SK-N-SH (cell line): Measurements from ENCODE around the gene SOX9. TPM values are rescaled to one million over a fixed set of nuclear protein-coding genes. Genes with fewer than 3 reads are reported as not detected.

Experiments used
- CTCF ChIA-PET: fragments of 300-600, 350-600 bp; formaldehyde crosslinking; extraction: SDS; loops from one replicate; lab custom pipeline; 2021; lab: Yijun Ruan, JAX
- POLR2A ChIA-PET: fragments of 350-600 bp; sonication (Branson Sonifier 250); formaldehyde crosslinking; extraction: SDS; loops from one replicate; lab custom pipeline; 2020; ENCODE audit warnings: antibody characterized with exemption, inconsistent platforms; lab: Yijun Ruan, JAX
- DNase-seq: peaks from one replicate; pipeline ENCODE4 v3.0.0; 2012
- H2AFZ ChIP-seq: fragments of 200-600 bp; sonication (generic); 2 replicates; pipeline ENCODE4 v1.8.1; 2016; ENCODE audit warnings: antibody characterized with exemption, mild to moderate bottlenecking, low read depth
- H3F3A ChIP-seq: fragments of 200-600 bp; sonication (generic); replicated peaks from 2 replicates; pipeline ENCODE3; 2016; ENCODE audit warnings: antibody characterized with exemption, mild to moderate bottlenecking; ENCODE audit not compliant: insufficient read depth
- H3K27ac ChIP-seq, 2 experiments: fragments of 200-500 bp in 1 of 2; fragments of 200-600 bp in 1 of 2; sonication (Bioruptor generic) in 1 of 2; sonication (generic), shearing (Covaris generic) in 1 of 2; 2 replicates each; pipeline versions ENCODE4 v1.5.1 to v1.6.1; 2014 to 2016; ENCODE audit warnings: low read depth in 2 of 2, inconsistent platforms in 1 of 2, low read length in 1 of 2, mild to moderate bottlenecking in 1 of 2, mixed read lengths in 1 of 2
- H3K27me3 ChIP-seq: fragments of 200-600 bp; sonication (generic), shearing (Covaris generic); 2 replicates; pipeline ENCODE4 v1.6.1; 2016; ENCODE audit warnings: mixed run types; ENCODE audit not compliant: insufficient read depth
- H3K36me3 ChIP-seq, 2 experiments: fragments of 200-500 bp in 1 of 2; fragments of 200-600 bp in 1 of 2; sonication (Bioruptor generic) in 1 of 2; sonication (generic) in 1 of 2; replicated peaks in 1 of 2; 2 replicates each; pipeline versions ENCODE3 to v1.5.1; 2014 to 2016; ENCODE audit warnings: low read length in 1 of 2, mild to moderate bottlenecking in 1 of 2; ENCODE audit not compliant: insufficient read depth in 2 of 2, control insufficient read depth in 1 of 2
- H3K4me1 ChIP-seq, 2 experiments: fragments of 200-500 bp in 1 of 2; fragments of 200-600 bp in 1 of 2; sonication (Bioruptor generic) in 1 of 2; sonication (generic), shearing (Covaris generic) in 1 of 2; 2 replicates each; pipeline versions ENCODE4 v1.5.1 to v1.6.1; 2014 to 2016; ENCODE audit warnings: low read depth in 1 of 2, low read length in 1 of 2, mixed run types in 1 of 2; ENCODE audit not compliant: insufficient read depth in 2 of 2, control insufficient read depth in 1 of 2
- H3K4me2 ChIP-seq: fragments of 200-600 bp; sonication (generic), shearing (Covaris generic); 2 replicates; pipeline ENCODE4 v1.6.1; 2017; ENCODE audit warnings: mixed run types
- H3K4me3 ChIP-seq, 2 experiments: fragments of 200-500 bp in 1 of 2; fragments of 200-600 bp in 1 of 2; sonication (Bioruptor generic) in 1 of 2; sonication (generic), shearing (Covaris generic) in 1 of 2; 2 replicates each; pipeline versions ENCODE4 v1.5.1 to v1.8.1; 2014 to 2016; ENCODE audit warnings: low read depth in 2 of 2, inconsistent platforms in 1 of 2, low read length in 1 of 2, mild to moderate bottlenecking in 1 of 2, mixed read lengths in 1 of 2, moderate library complexity in 1 of 2
- H3K79me2 ChIP-seq: fragments of 200-600 bp; sonication (generic); 2 replicates; pipeline ENCODE4 v1.8.1; 2017; ENCODE audit warnings: mild to moderate bottlenecking; ENCODE audit not compliant: insufficient read depth
- H3K9ac ChIP-seq: fragments of 200-600 bp; sonication (generic); 2 replicates; pipeline ENCODE4 v1.6.1; 2017; ENCODE audit warnings: mixed run types
- H3K9me2 ChIP-seq: fragments of 200-600 bp; sonication (generic); 2 replicates; pipeline ENCODE4 v1.6.1; 2017; ENCODE audit warnings: mixed run types
- H3K9me3 ChIP-seq: fragments of 200-600 bp; sonication (generic); 2 replicates; pipeline ENCODE4 v1.6.1; 2017; ENCODE audit warnings: mixed run types, mild to moderate bottlenecking, moderate library complexity
- H4K20me1 ChIP-seq: fragments of 200-600 bp; sonication (generic); 2 replicates; pipeline ENCODE4 v1.6.1; 2017; ENCODE audit warnings: mild to moderate bottlenecking, mixed run types; ENCODE audit not compliant: insufficient read depth
- ELF1 ChIP-seq: IDR thresholded peaks from 2 replicates; pipeline ENCODE4 v1.4.0; 2012
- FOXJ3 ChIP-seq: sonication (generic); formaldehyde crosslinking; IDR thresholded peaks from 2 replicates; pipeline ENCODE4 v1.5.1; 2020; ENCODE audit warnings: mild to moderate bottlenecking, missing genetic modification reagents
- FOXM1 ChIP-seq: IDR thresholded peaks from 2 replicates; pipeline ENCODE4 v1.4.0; 2012; ENCODE audit warnings: low read depth, mild to moderate bottlenecking
- GABPA ChIP-seq: IDR thresholded peaks from 2 replicates; pipeline ENCODE4 v1.4.0; 2012; ENCODE audit warnings: low read depth, mild to moderate bottlenecking
- MXI1 ChIP-seq: IDR thresholded peaks from 2 replicates; pipeline ENCODE4 v1.6.1; 2012; ENCODE audit warnings: mild to moderate bottlenecking, low read depth, low read length, improper control_type of control experiment
- POLR2AphosphoS5 ChIP-seq: IDR thresholded peaks from 2 replicates; pipeline ENCODE4 v1.6.1; 2012; ENCODE audit warnings: low read depth, low read length
- RAD21 ChIP-seq: IDR thresholded peaks from 2 replicates; pipeline ENCODE4 v1.6.1; 2012; ENCODE audit warnings: mild to moderate bottlenecking, low read length
- SMC3 ChIP-seq: IDR thresholded peaks from 2 replicates; pipeline ENCODE4 v1.6.1; 2012; ENCODE audit warnings: low read depth, low read length, improper control_type of control experiment
- TCF12 ChIP-seq: IDR thresholded peaks from 2 replicates; pipeline ENCODE4 v1.4.0; 2012
- TEAD4 ChIP-seq: IDR thresholded peaks from 2 replicates; pipeline ENCODE4 v1.4.0; 2012; ENCODE audit warnings: mild to moderate bottlenecking, borderline replicate concordance; ENCODE audit not compliant: insufficient read depth
- WGBS: methylation state at CpG from one replicate; pipeline ENCODE4 v1.1.6; 2017; ENCODE audit warnings: low lambda C conversion rate; 5-methylcytosine and 5-hydroxymethylcytosine counted together
- polyA plus RNA-seq, 3 experiments: library from polyadenylated mRNA; depleted of rRNA; stranded (reverse); fragments of >200 nt; gene quantifications; 2 replicates each; pipeline ENCODE4 v1.2.3, GENCODE V29; 2012
- TF ChIP-seq, protein P1 (sequence below): IDR thresholded peaks from 2 replicates; pipeline ENCODE4 v1.6.1; 2012; ENCODE audit warnings: mild to moderate bottlenecking, low read depth, low read length, moderate library complexity
- TF ChIP-seq, protein P2 (sequence below): IDR thresholded peaks from 2 replicates; pipeline ENCODE4; 2012
- TF ChIP-seq, protein P3 (sequence below): fragments of 200-600 bp; sonication (generic); IDR thresholded peaks from 2 replicates; pipeline ENCODE4 v1.6.1; 2017; ENCODE audit warnings: antibody characterized with exemption, mild to moderate bottlenecking, moderate library complexity
- TF ChIP-seq, protein P4 (sequence below): IDR thresholded peaks from 2 replicates; pipeline ENCODE4 v1.4.0; 2012; ENCODE audit warnings: low read depth
- TF ChIP-seq, protein P5 (sequence below): IDR thresholded peaks from 2 replicates; pipeline ENCODE4 v1.4.0; 2012; ENCODE audit warnings: low read depth, borderline replicate concordance

Gene SOX9
- polyA plus RNA-seq, 1 of the 3 experiments (the other 2 are of a cell fraction): 35.3 TPM

DNA sequence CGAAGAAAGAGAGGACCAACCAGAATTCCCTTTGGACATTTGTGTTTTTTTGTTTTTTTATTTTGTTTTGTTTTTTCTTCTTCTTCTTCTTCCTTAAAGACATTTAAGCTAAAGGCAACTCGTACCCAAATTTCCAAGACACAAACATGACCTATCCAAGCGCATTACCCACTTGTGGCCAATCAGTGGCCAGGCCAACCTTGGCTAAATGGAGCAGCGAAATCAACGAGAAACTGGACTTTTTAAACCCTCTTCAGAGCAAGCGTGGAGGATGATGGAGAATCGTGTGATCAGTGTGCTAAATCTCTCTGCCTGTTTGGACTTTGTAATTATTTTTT is 3.6 kb downstream of the SOX9 start:
- TF ChIP-seq, protein P1, sequence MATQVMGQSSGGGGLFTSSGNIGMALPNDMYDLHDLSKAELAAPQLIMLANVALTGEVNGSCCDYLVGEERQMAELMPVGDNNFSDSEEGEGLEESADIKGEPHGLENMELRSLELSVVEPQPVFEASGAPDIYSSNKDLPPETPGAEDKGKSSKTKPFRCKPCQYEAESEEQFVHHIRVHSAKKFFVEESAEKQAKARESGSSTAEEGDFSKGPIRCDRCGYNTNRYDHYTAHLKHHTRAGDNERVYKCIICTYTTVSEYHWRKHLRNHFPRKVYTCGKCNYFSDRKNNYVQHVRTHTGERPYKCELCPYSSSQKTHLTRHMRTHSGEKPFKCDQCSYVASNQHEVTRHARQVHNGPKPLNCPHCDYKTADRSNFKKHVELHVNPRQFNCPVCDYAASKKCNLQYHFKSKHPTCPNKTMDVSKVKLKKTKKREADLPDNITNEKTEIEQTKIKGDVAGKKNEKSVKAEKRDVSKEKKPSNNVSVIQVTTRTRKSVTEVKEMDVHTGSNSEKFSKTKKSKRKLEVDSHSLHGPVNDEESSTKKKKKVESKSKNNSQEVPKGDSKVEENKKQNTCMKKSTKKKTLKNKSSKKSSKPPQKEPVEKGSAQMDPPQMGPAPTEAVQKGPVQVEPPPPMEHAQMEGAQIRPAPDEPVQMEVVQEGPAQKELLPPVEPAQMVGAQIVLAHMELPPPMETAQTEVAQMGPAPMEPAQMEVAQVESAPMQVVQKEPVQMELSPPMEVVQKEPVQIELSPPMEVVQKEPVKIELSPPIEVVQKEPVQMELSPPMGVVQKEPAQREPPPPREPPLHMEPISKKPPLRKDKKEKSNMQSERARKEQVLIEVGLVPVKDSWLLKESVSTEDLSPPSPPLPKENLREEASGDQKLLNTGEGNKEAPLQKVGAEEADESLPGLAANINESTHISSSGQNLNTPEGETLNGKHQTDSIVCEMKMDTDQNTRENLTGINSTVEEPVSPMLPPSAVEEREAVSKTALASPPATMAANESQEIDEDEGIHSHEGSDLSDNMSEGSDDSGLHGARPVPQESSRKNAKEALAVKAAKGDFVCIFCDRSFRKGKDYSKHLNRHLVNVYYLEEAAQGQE: no peak
- no peak for TF ChIP-seq ELF1
- no peak for TF ChIP-seq SMC3
- peak overlapping the region; percentile 70 for H3K4me2 ChIP-seq
- H3K27ac ChIP-seq: peak overlapping the region in 1 of 2 experiments; percentile 92; a peak in 2 of 4 replicates
- H3K4me1 ChIP-seq: peaks cover 34 to 43% of the 10 kb centered on the region in 2 experiments
- no peak for DNase-seq
- POLR2A ChIA-PET: no interaction called here
- no peaks in the 10 kb centered on the region for H3K9me3 ChIP-seq
- peak overlapping the region in 1 of 2 experiments; percentile 0; a peak in 1 of 4 replicates for H3K4me3 ChIP-seq
- peaks cover 38% of the 10 kb centered on the region for H3F3A ChIP-seq
- H4K20me1 ChIP-seq: peaks cover 24% of the 10 kb centered on the region
- H3K9ac ChIP-seq: peak overlapping the region; percentile 52; the same call in 1 of the 2 replicates
- H2AFZ ChIP-seq: no peak overlapping the region
- no peaks in the 10 kb centered on the region for H3K27me3 ChIP-seq
- CTCF ChIA-PET: interaction anchor here (0.6 to 2.1 kb wide), 7 partner anchors 47 to 985 kb away, joined by 3 to 11 read pairs (median 3); no protein-coding TSS in a partner anchor
- H3K36me3 ChIP-seq: peaks cover 8 to 29% of the 10 kb centered on the region in 2 experiments
- 96% methylated on average over 7 of the region's 7 CpGs for WGBS
- H3K9me2 ChIP-seq: no peaks in the 10 kb centered on the region
- H3K79me2 ChIP-seq: peaks cover 45% of the 10 kb centered on the region

DNA sequence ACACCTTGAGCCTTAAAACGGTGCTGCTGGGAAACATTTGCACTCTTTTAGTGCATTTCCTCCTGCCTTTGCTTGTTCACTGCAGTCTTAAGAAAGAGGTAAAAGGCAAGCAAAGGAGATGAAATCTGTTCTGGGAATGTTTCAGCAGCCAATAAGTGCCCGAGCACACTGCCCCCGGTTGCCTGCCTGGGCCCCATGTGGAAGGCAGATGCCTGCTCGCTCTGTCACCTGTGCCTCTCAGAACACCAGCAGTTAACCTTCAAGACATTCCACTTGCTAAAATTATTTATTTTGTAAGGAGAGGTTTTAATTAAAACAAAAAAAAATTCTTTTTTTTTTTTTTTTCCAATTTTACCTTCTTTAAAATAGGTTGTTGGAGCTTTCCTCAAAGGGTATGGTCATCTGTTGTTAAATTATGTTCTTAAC is 4.4 kb downstream of the SOX9 start:
- Histone ChIP-seq H3K79me2 (peaks cover 45% of the 10 kb centered on the region), H3K27me3 (no peaks in the 10 kb centered on the region), H3K4me1 (peaks cover 34 to 36% of the 10 kb centered on the region in 2 experiments), H3K9me3 (no peaks in the 10 kb centered on the region), H3K9me2 (no peaks in the 10 kb centered on the region), H4K20me1 (peaks cover 24% of the 10 kb centered on the region), H2AFZ (no peak overlapping the region), H3K4me2 (peak overlapping the region; percentile 70), H3K27ac (peak overlapping the region in 1 of 2 experiments; percentile 92; a peak in 2 of 4 replicates), H3K4me3 (peak overlapping the region in 1 of 2 experiments; percentile 0; a peak in 1 of 4 replicates), H3K9ac (peak overlapping the region; percentile 52; the same call in 1 of the 2 replicates), H3K36me3 (peaks cover 8 to 29% of the 10 kb centered on the region in 2 experiments), H3F3A (peaks cover 37% of the 10 kb centered on the region)
- 56% methylated on average over 4 of the region's 4 CpGs for WGBS
- DNase-seq: peak; percentile 42
- POLR2A ChIA-PET: interaction anchor here (0.6 kb wide), 1 partner anchor 321 kb away, joined by 6 read pairs; no protein-coding TSS in a partner anchor
- CTCF ChIA-PET: interaction anchor here (0.6 to 2.1 kb wide), 6 partner anchors 48 to 652 kb away, joined by 3 to 11 read pairs (median 4); no protein-coding TSS in a partner anchor
- TF ChIP-seq GABPA (no peak), RAD21 (no peak), MXI1 (no peak), FOXJ3 (CRISPR knock-in tag) (no peak), TCF12 (peak; percentile 91), POLR2AphosphoS5 (no peak), ELF1 (no peak), FOXM1 (0 out of 2 replicates have a peak, but pooled peaks have one; percentile 35), TEAD4 (0 out of 2 replicates have a peak, but pooled peaks have one; percentile 23)
- TF ChIP-seq, protein P2, sequence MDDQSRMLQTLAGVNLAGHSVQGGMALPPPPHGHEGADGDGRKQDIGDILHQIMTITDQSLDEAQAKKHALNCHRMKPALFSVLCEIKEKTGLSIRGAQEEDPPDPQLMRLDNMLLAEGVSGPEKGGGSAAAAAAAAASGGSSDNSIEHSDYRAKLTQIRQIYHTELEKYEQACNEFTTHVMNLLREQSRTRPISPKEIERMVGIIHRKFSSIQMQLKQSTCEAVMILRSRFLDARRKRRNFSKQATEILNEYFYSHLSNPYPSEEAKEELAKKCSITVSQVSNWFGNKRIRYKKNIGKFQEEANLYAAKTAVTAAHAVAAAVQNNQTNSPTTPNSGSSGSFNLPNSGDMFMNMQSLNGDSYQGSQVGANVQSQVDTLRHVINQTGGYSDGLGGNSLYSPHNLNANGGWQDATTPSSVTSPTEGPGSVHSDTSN: peak; percentile 22; the same call in 1 of the 2 replicates
- TF ChIP-seq, protein P3, sequence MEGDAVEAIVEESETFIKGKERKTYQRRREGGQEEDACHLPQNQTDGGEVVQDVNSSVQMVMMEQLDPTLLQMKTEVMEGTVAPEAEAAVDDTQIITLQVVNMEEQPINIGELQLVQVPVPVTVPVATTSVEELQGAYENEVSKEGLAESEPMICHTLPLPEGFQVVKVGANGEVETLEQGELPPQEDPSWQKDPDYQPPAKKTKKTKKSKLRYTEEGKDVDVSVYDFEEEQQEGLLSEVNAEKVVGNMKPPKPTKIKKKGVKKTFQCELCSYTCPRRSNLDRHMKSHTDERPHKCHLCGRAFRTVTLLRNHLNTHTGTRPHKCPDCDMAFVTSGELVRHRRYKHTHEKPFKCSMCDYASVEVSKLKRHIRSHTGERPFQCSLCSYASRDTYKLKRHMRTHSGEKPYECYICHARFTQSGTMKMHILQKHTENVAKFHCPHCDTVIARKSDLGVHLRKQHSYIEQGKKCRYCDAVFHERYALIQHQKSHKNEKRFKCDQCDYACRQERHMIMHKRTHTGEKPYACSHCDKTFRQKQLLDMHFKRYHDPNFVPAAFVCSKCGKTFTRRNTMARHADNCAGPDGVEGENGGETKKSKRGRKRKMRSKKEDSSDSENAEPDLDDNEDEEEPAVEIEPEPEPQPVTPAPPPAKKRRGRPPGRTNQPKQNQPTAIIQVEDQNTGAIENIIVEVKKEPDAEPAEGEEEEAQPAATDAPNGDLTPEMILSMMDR: no peak
- TF ChIP-seq, protein P4, sequence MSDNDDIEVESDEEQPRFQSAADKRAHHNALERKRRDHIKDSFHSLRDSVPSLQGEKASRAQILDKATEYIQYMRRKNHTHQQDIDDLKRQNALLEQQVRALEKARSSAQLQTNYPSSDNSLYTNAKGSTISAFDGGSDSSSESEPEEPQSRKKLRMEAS: peak; percentile 91
- TF ChIP-seq, protein P5, sequence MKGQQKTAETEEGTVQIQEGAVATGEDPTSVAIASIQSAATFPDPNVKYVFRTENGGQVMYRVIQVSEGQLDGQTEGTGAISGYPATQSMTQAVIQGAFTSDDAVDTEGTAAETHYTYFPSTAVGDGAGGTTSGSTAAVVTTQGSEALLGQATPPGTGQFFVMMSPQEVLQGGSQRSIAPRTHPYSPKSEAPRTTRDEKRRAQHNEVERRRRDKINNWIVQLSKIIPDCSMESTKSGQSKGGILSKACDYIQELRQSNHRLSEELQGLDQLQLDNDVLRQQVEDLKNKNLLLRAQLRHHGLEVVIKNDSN: no peak
- TF ChIP-seq, protein P1: no peak
